Neural progenitor cell (in vitro differentiated cells): ENCODE measurements around the gene PTGR1. TPM values are rescaled to one million over a fixed set of nuclear protein-coding genes. Genes with fewer than 3 reads are reported as not detected.
"Not testable (repeated sequence)": the region's sequence is repeated elsewhere in the genome, so short reads cannot be mapped to it uniquely, and the experiment has no call there.

ENCODE experiments used
- DNase-seq: peaks from one replicate; pipeline ENCODE4 v3.0.0-alpha.2; 2016; ENCODE audit warnings: low spot score
- H2AFZ ChIP-seq: fragments of 200-600 bp; sonication (generic); replicated peaks from 2 replicates; pipeline ENCODE4 v1.6.1; 2016; ENCODE audit warnings: antibody characterized with exemption
- H3F3A ChIP-seq: fragments of 200-600 bp; sonication (generic); 2 replicates; pipeline ENCODE4 v1.6.1; 2016; ENCODE audit warnings: antibody characterized with exemption, low read depth
- H3K27ac ChIP-seq: fragments of 200-600 bp; sonication (generic); 2 replicates; pipeline ENCODE4 v1.5.1; 2016; ENCODE audit warnings: mild to moderate bottlenecking
- H3K27me3 ChIP-seq: fragments of 200-600 bp; sonication (generic); 2 replicates; pipeline ENCODE4 v1.6.1; 2016; ENCODE audit warnings: mild to moderate bottlenecking, moderate library complexity
- H3K36me3 ChIP-seq: fragments of 200-600 bp; sonication (generic); 2 replicates; pipeline ENCODE4 v1.5.1; 2016
- H3K4me1 ChIP-seq: fragments of 200-600 bp; sonication (generic); 2 replicates; pipeline ENCODE4 v1.6.1; 2016; ENCODE audit warnings: mixed run types
- H3K4me2 ChIP-seq: fragments of 200-600 bp; sonication (generic); 2 replicates; pipeline ENCODE4 v1.6.1; 2016
- H3K4me3 ChIP-seq: fragments of 200-600 bp; sonication (generic); 2 replicates; pipeline ENCODE4 v1.5.1; 2016
- H3K79me2 ChIP-seq: fragments of 200-600 bp; sonication (generic); 2 replicates; pipeline ENCODE4 v1.6.1; 2016; ENCODE audit warnings: low read depth
- H3K9ac ChIP-seq: fragments of 200-600 bp; sonication (generic); 2 replicates; pipeline ENCODE4 v1.6.1; 2016
- H3K9me3 ChIP-seq: fragments of 200-600 bp; sonication (generic); 2 replicates; pipeline ENCODE4 v1.5.1; 2016; ENCODE audit warnings: low read depth
- H4K20me1 ChIP-seq: fragments of 200-600 bp; sonication (generic); 2 replicates; pipeline ENCODE4 v1.6.1; 2016; ENCODE audit warnings: low read depth
- H3K27ac Mint-ChIP-seq: 3 replicates; pipeline ENCODE4 v1.8.0; 2021; ENCODE audit warnings: mixed read lengths
- H3K27me3 Mint-ChIP-seq: 2 replicates; pipeline ENCODE4 v1.8.0; 2022; ENCODE audit warnings: low read depth, mild to moderate bottlenecking, inconsistent platforms, moderate library complexity, mixed read lengths; ENCODE audit not compliant: insufficient read depth
- H3K36me3 Mint-ChIP-seq: 3 replicates; pipeline ENCODE4 v1.8.0; 2021; ENCODE audit warnings: mixed read lengths
- H3K4me1 Mint-ChIP-seq: 3 replicates; pipeline ENCODE4 v1.8.0; 2021; ENCODE audit warnings: mixed read lengths
- H3K4me3 Mint-ChIP-seq: 3 replicates; pipeline ENCODE4 v1.8.0; 2021; ENCODE audit warnings: mild to moderate bottlenecking, moderate library complexity, mixed read lengths
- H3K9me3 Mint-ChIP-seq: 3 replicates; pipeline ENCODE4 v1.8.0; 2020; ENCODE audit warnings: mixed read lengths
- EZH2 ChIP-seq: fragments of 200-600 bp; sonication (generic); IDR thresholded peaks from 2 replicates; pipeline ENCODE4 v1.6.1; 2017; ENCODE audit warnings: antibody characterized with exemption, mild to moderate bottlenecking, moderate library complexity
- EZH2phosphoT487 ChIP-seq: fragments of 200-600 bp; sonication (generic); IDR thresholded peaks from 2 replicates; pipeline ENCODE4 v1.6.1; 2017; ENCODE audit warnings: antibody characterized with exemption
- total RNA-seq: library from RNA; depleted of rRNA; stranded (reverse); fragments of >200 nt; gene quantifications from 2 replicates; pipeline ENCODE4 v1.2.3, GENCODE V29; 2015; ENCODE audit warnings: low replicate concordance
- TF ChIP-seq, protein P1 (sequence below): fragments of 200-600 bp; sonication (generic); IDR thresholded peaks from 2 replicates; pipeline ENCODE4 v1.5.1; 2017; ENCODE audit warnings: antibody characterized with exemption, mild to moderate bottlenecking

The PTGR1 gene
- total RNA-seq, 1 donor from 2014 or later, result 124 TPM

- Histone ChIP-seq H3K9ac (no peak overlapping the region), H3K4me2 (no peak overlapping the region), H3K27ac (no peak overlapping the region), H3F3A (no peaks in the 10 kb centered on the region), H3K4me3 (no peak overlapping the region), H2AFZ (no peak overlapping the region), H3K79me2 (no peaks in the 10 kb centered on the region), H3K36me3 (peaks cover 9% of the 10 kb centered on the region), H4K20me1 (no peaks in the 10 kb centered on the region), H3K9me3 (no peaks in the 10 kb centered on the region), H3K4me1 (no peaks in the 10 kb centered on the region), H3K27me3 (no peaks in the 10 kb centered on the region)
- no peak for DNase-seq
- peaks cover 7% of the 10 kb centered on the region for H3K27me3 Mint-ChIP-seq
- H3K9me3 Mint-ChIP-seq, result peaks cover 27% of the 10 kb centered on the region
- H3K4me1 Mint-ChIP-seq, result no peaks in the 10 kb centered on the region
- TF ChIP-seq EZH2 (no peak), EZH2phosphoT487 (no peak)
- TF ChIP-seq, protein P1, sequence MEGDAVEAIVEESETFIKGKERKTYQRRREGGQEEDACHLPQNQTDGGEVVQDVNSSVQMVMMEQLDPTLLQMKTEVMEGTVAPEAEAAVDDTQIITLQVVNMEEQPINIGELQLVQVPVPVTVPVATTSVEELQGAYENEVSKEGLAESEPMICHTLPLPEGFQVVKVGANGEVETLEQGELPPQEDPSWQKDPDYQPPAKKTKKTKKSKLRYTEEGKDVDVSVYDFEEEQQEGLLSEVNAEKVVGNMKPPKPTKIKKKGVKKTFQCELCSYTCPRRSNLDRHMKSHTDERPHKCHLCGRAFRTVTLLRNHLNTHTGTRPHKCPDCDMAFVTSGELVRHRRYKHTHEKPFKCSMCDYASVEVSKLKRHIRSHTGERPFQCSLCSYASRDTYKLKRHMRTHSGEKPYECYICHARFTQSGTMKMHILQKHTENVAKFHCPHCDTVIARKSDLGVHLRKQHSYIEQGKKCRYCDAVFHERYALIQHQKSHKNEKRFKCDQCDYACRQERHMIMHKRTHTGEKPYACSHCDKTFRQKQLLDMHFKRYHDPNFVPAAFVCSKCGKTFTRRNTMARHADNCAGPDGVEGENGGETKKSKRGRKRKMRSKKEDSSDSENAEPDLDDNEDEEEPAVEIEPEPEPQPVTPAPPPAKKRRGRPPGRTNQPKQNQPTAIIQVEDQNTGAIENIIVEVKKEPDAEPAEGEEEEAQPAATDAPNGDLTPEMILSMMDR, result no peak
- H3K27ac Mint-ChIP-seq, result no peak overlapping the region
- H3K36me3 Mint-ChIP-seq, result peaks cover 33% of the 10 kb centered on the region
- H3K4me3 Mint-ChIP-seq, result no peak overlapping the region
Measured at GRCh38 chr9:111561165-111561719, 38.2 kb downstream of the PTGR1 start.

GRCh38 chr9:111559000-111559610 is 40.3 kb downstream of the PTGR1 start:
- Histone ChIP-seq H3K4me2 (no peak overlapping the region), H4K20me1 (no peaks in the 10 kb centered on the region), H3K27ac (no peak overlapping the region), H3K79me2 (no peaks in the 10 kb centered on the region), H3K36me3 (peaks cover 9% of the 10 kb centered on the region), H2AFZ (no peak overlapping the region), H3K9ac (no peak overlapping the region), H3K27me3 (no peaks in the 10 kb centered on the region), H3K4me1 (no peaks in the 10 kb centered on the region), H3K4me3 (no peak overlapping the region), H3F3A (no peaks in the 10 kb centered on the region), H3K9me3 (no peaks in the 10 kb centered on the region)
- Mint-ChIP-seq H3K27ac (no peak overlapping the region), H3K27me3 (peaks cover 7% of the 10 kb centered on the region), H3K4me3 (no peak overlapping the region), H3K4me1 (no peaks in the 10 kb centered on the region), H3K9me3 (peaks cover 46% of the 10 kb centered on the region), H3K36me3 (peaks cover 42% of the 10 kb centered on the region)
- DNase-seq, result no peak
- no peak for TF ChIP-seq EZH2
- TF ChIP-seq EZH2phosphoT487, result no peak
- TF ChIP-seq, protein P1, result no peak

DNA sequence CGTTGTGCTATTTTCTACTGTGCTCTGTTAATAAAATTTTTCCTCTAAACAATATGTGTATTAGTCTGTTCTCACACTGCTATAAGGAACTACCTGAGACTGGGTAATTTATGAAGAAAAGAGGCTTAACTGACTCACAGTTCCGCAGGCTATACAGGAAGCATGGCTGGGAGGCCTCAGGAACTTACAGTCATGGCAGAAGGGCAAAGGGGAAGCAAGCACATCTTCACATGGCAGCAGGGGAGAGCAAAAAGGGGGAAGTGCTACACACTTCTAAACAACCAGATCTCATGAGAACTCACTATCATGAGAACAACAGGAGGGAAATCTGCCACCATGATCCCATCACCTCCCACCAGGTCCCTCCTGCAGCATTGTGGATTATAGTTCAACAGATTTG is 44.0 kb downstream of the PTGR1 start:
- H3K4me3 ChIP-seq, H3K4me1 ChIP-seq, H3K27me3 ChIP-seq, H3K27me3 Mint-ChIP-seq, H3K79me2 ChIP-seq, H3K27ac ChIP-seq, H3K4me2 ChIP-seq, DNase-seq, H3K4me1 Mint-ChIP-seq, H4K20me1 ChIP-seq, H2AFZ ChIP-seq, H3F3A ChIP-seq, H3K9ac ChIP-seq, H3K4me3 Mint-ChIP-seq, H3K27ac Mint-ChIP-seq: not testable (repeated sequence)
- H3K36me3 Mint-ChIP-seq, result peaks cover 48% of the 10 kb centered on the region
- H3K9me3 ChIP-seq, result peaks cover 11% of the 10 kb centered on the region
- peaks cover 26% of the 10 kb centered on the region for H3K36me3 ChIP-seq
- H3K9me3 Mint-ChIP-seq, result peaks cover 59% of the 10 kb centered on the region

- H3K9ac ChIP-seq, result no peak overlapping the region
- H3K4me1 Mint-ChIP-seq, result no peaks in the 10 kb centered on the region
- TF ChIP-seq EZH2 (no peak), EZH2phosphoT487 (no peak)
- TF ChIP-seq, protein P1, result no peak
- no peak overlapping the region for H2AFZ ChIP-seq
- peaks cover 66% of the 10 kb centered on the region for H3K9me3 Mint-ChIP-seq
- H4K20me1 ChIP-seq, result no peaks in the 10 kb centered on the region
- peaks cover 76% of the 10 kb centered on the region for H3K36me3 ChIP-seq
- no peaks in the 10 kb centered on the region for H3K27me3 Mint-ChIP-seq
- H3K4me3 Mint-ChIP-seq, result no peak overlapping the region
- no peak for DNase-seq
- no peak overlapping the region for H3K4me3 ChIP-seq
- H3K27me3 ChIP-seq, result no peaks in the 10 kb centered on the region
- H3K4me2 ChIP-seq, result no peak overlapping the region
- peaks cover 11% of the 10 kb centered on the region for H3K79me2 ChIP-seq
- no peaks in the 10 kb centered on the region for H3F3A ChIP-seq
- peaks cover 68% of the 10 kb centered on the region for H3K36me3 Mint-ChIP-seq
- H3K9me3 ChIP-seq, result peaks cover 55% of the 10 kb centered on the region
- no peak overlapping the region for H3K27ac ChIP-seq
- no peak overlapping the region for H3K27ac Mint-ChIP-seq
- no peaks in the 10 kb centered on the region for H3K4me1 ChIP-seq
Measured at GRCh38 chr9:111548623-111549022, 50.8 kb downstream of the PTGR1 start.
